GM23338 (cell line): ENCODE results near the gene HOXB6.
A peak's percentile ranks its signal among the peaks of the same experiment; 100 is the strongest.

Experiments
- CREB1 ChIP-seq: fragments of 250-450 bp; sonication (Bioruptor Pico); IDR thresholded peaks from 2 replicates; pipeline ENCODE4 v1.5.0; 2020; ENCODE audit warnings: low read depth, mild to moderate bottlenecking, moderate library complexity
- EZH2 ChIP-seq: fragments of 200-600 bp; sonication (generic); IDR thresholded peaks from one replicate; pipeline ENCODE4 v1.8.0; 2017; ENCODE audit warnings: antibody characterized with exemption, mild to moderate bottlenecking, low read depth; ENCODE audit not compliant: unreplicated experiment
- EZH2phosphoT487 ChIP-seq: fragments of 200-600 bp; sonication (generic); IDR thresholded peaks from one replicate; pipeline ENCODE4 v1.8.1; 2018; ENCODE audit warnings: antibody characterized with exemption; ENCODE audit not compliant: unreplicated experiment
- JUNB ChIP-seq: IDR thresholded peaks from one replicate; pipeline ENCODE4 v1.6.1; 2016; ENCODE audit warnings: antibody characterized with exemption; ENCODE audit not compliant: unreplicated experiment
- NANOG ChIP-seq: IDR thresholded peaks from 2 replicates; pipeline ENCODE4 v1.6.1; 2016; ENCODE audit warnings: antibody characterized with exemption, borderline replicate concordance
- POLR2AphosphoS5 ChIP-seq: IDR thresholded peaks from 2 replicates; pipeline ENCODE4 v1.6.1; 2016; ENCODE audit warnings: antibody characterized with exemption, low read depth
- STAT1 ChIP-seq: IDR thresholded peaks from one replicate; pipeline ENCODE4 v1.6.1; 2016; ENCODE audit warnings: antibody characterized with exemption; ENCODE audit not compliant: unreplicated experiment
- ZNF331 ChIP-seq: fragments of 250-450 bp; sonication (Bioruptor Pico); IDR thresholded peaks from 2 replicates; pipeline ENCODE4 v1.5.0; 2020; ENCODE audit warnings: low read depth, mild to moderate bottlenecking, moderate library complexity
- ZNF462 ChIP-seq: fragments of 250-450 bp; sonication (Bioruptor Pico); IDR thresholded peaks from 2 replicates; pipeline ENCODE4 v1.5.0; 2020; ENCODE audit warnings: mild to moderate bottlenecking, moderate library complexity
- TF ChIP-seq, protein P1 (sequence below): IDR thresholded peaks from one replicate; pipeline ENCODE4 v1.6.1; 2018; ENCODE audit warnings: antibody characterized with exemption; ENCODE audit not compliant: unreplicated experiment
- TF ChIP-seq, protein P2 (sequence below), 2 experiments: fragments of 200-600 bp in 1 of 2; sonication (generic) in 1 of 2; conservative IDR thresholded peaks; 2 replicates each; pipeline versions ENCODE4 v1.5.1 to v1.6.1; 2016 to 2017; ENCODE audit warnings: antibody characterized with exemption in 2 of 2, low read depth in 2 of 2, mild to moderate bottlenecking in 2 of 2, moderate library complexity in 1 of 2
- TF ChIP-seq, protein P3 (sequence below): IDR thresholded peaks from 2 replicates; pipeline ENCODE4 v1.6.1; 2016; ENCODE audit warnings: antibody characterized with exemption

GRCh38 chr17:48609759-48610281 lies 5.0 kb upstream of the HOXB6 start:
- TF ChIP-seq, protein P1, sequence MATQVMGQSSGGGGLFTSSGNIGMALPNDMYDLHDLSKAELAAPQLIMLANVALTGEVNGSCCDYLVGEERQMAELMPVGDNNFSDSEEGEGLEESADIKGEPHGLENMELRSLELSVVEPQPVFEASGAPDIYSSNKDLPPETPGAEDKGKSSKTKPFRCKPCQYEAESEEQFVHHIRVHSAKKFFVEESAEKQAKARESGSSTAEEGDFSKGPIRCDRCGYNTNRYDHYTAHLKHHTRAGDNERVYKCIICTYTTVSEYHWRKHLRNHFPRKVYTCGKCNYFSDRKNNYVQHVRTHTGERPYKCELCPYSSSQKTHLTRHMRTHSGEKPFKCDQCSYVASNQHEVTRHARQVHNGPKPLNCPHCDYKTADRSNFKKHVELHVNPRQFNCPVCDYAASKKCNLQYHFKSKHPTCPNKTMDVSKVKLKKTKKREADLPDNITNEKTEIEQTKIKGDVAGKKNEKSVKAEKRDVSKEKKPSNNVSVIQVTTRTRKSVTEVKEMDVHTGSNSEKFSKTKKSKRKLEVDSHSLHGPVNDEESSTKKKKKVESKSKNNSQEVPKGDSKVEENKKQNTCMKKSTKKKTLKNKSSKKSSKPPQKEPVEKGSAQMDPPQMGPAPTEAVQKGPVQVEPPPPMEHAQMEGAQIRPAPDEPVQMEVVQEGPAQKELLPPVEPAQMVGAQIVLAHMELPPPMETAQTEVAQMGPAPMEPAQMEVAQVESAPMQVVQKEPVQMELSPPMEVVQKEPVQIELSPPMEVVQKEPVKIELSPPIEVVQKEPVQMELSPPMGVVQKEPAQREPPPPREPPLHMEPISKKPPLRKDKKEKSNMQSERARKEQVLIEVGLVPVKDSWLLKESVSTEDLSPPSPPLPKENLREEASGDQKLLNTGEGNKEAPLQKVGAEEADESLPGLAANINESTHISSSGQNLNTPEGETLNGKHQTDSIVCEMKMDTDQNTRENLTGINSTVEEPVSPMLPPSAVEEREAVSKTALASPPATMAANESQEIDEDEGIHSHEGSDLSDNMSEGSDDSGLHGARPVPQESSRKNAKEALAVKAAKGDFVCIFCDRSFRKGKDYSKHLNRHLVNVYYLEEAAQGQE, result no peak
- TF ChIP-seq, protein P2, sequence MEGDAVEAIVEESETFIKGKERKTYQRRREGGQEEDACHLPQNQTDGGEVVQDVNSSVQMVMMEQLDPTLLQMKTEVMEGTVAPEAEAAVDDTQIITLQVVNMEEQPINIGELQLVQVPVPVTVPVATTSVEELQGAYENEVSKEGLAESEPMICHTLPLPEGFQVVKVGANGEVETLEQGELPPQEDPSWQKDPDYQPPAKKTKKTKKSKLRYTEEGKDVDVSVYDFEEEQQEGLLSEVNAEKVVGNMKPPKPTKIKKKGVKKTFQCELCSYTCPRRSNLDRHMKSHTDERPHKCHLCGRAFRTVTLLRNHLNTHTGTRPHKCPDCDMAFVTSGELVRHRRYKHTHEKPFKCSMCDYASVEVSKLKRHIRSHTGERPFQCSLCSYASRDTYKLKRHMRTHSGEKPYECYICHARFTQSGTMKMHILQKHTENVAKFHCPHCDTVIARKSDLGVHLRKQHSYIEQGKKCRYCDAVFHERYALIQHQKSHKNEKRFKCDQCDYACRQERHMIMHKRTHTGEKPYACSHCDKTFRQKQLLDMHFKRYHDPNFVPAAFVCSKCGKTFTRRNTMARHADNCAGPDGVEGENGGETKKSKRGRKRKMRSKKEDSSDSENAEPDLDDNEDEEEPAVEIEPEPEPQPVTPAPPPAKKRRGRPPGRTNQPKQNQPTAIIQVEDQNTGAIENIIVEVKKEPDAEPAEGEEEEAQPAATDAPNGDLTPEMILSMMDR (conservative IDR thresholded peaks at IDR 0.05; ENCODE audit: low read depth in 2 of 2), result no peak
- TF ChIP-seq EZH2 (peak; percentile 90), POLR2AphosphoS5 (no peak), EZH2phosphoT487 (no peak), NANOG (no peak), CREB1 (no peak), JUNB (no peak), ZNF331 (no peak), ZNF462 (CRISPR knock-in tag) (no peak), STAT1 (no peak)
- TF ChIP-seq, protein P3, sequence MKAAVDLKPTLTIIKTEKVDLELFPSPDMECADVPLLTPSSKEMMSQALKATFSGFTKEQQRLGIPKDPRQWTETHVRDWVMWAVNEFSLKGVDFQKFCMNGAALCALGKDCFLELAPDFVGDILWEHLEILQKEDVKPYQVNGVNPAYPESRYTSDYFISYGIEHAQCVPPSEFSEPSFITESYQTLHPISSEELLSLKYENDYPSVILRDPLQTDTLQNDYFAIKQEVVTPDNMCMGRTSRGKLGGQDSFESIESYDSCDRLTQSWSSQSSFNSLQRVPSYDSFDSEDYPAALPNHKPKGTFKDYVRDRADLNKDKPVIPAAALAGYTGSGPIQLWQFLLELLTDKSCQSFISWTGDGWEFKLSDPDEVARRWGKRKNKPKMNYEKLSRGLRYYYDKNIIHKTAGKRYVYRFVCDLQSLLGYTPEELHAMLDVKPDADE, result no peak
